IPS-NIHi11 (cell line): ENCODE results near the gene SLC35E3.

Experiments
- DNase-seq: peaks from one replicate; pipeline ENCODE4 v3.0.0; 2012; ENCODE audit warnings: mixed read lengths, low spot score

Gene SLC35E3

GRCh38 chr12:68745904-68746571 lies at the start of gene SLC35E3:
Gene SLC35E3, plus strand, starts transcription at chr12:68746176. Its CDS starts 202 bp downstream, at chr12:68746378.
- DNase-seq: peak; percentile 99

- DNase-seq: no peak
These were observed 46.5 kb upstream of the SLC35E3 start for GRCh38 chr12:68699486-68699885.

- DNase-seq: no peak
These were observed 18.2 kb upstream of the SLC35E3 start for GRCh38 chr12:68727776-68728175.

GRCh38 chr12:68733661-68734071 lies 12.3 kb upstream of the SLC35E3 start:
- no peak for DNase-seq

GRCh38 chr12:68739891-68740290 lies 6.1 kb upstream of the SLC35E3 start:
- DNase-seq: no peak

- no peak for DNase-seq
These were observed 2.6 kb upstream of the SLC35E3 start for GRCh38 chr12:68743356-68743755.

GRCh38 chr12:68745376-68745903 lies 536 bp upstream of the SLC35E3 start:
- no peak for DNase-seq

- peak; percentile 49 for DNase-seq
These were observed 700 bp downstream of the SLC35E3 start for GRCh38 chr12:68746572-68747180.

GRCh38 chr12:68749443-68749842 lies 3.5 kb downstream of the SLC35E3 start:
- DNase-seq: no peak

- no peak for DNase-seq
These were observed 3.9 kb downstream of the SLC35E3 start for GRCh38 chr12:68749861-68750260.

- no peak for DNase-seq
These were observed 4.5 kb downstream of the SLC35E3 start for GRCh38 chr12:68750506-68750905.

GRCh38 chr12:68755536-68756243 lies 9.7 kb downstream of the SLC35E3 start:
- DNase-seq: no peak

- no peak for DNase-seq
These were observed 13.9 kb downstream of the SLC35E3 start for GRCh38 chr12:68759852-68760251.

- DNase-seq: no peak
These were observed 14.9 kb downstream of the SLC35E3 start for GRCh38 chr12:68760806-68761441.

- no peak for DNase-seq
These were observed 15.5 kb downstream of the SLC35E3 start for GRCh38 chr12:68761442-68761812.

- no peak for DNase-seq
These were observed 16.1 kb downstream of the SLC35E3 start for GRCh38 chr12:68761901-68762630.

GRCh38 chr12:68762691-68763090 lies 16.7 kb downstream of the SLC35E3 start:
- no peak for DNase-seq

- no peak for DNase-seq
These were observed 19.7 kb downstream of the SLC35E3 start for GRCh38 chr12:68765696-68766095.

GRCh38 chr12:68766646-68767045 lies 20.7 kb downstream of the SLC35E3 start:
- no peak for DNase-seq

GRCh38 chr12:68767191-68767590 lies 21.2 kb downstream of the SLC35E3 start:
- no peak for DNase-seq

- DNase-seq: no peak
These were observed 22.5 kb downstream of the SLC35E3 start for GRCh38 chr12:68768431-68768939.

- DNase-seq: no peak
These were observed 24.0 kb downstream of the SLC35E3 start for GRCh38 chr12:68769941-68770340.
